ENCODE results near the gene TLCD1.
A peak's percentile ranks its signal among the peaks of the same experiment; 100 is the strongest.

The TLCD1 gene

DNA sequence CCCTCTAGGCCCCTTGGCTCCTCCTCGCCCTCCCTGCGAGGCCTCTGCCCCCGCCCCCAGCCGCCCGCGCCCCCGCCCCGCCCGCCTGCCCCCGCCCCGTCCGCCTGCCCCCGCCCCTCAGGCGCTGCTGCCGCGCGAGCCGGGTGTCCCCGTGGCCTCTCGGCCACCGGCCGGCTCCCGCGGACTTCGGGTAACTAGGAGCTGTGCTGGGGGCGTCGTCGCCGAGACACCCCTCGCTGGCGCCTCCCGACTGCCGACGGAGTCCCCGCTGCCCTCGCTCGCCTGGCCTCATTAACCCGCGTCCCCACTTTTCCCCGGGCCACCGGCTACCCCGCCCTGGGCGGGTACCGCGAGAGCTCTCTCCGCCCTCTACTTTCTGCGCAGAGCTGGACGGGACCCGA lies at the start of gene TLCD1:
Gene TLCD1 (minus strand): TSS at position 8 of the 401 bp plus-strand sequence. CDS start 136 bp downstream, outside the sequence.
- DNase-seq (ENCODE audit: low read depth): no peak

DNA sequence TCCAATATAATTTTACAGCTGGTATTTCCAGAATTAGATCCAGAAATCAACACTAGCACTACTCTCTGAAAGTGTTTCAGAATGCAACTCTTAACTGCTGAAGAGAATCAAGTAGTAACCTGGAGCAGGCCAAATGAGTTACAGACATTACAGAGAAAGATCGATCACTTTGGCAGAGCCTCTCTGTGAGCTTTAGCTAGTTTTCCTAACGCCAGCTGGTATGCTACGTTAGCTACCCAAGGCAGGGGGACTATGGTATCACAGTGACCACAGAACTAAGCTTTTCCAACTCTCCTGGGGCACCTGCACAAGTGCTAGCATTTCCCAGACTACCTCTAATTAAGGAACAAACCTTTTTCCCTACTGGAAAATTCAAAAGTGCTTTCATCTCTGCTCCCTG lies 48.2 kb upstream of the TLCD1 start:
- no peak for DNase-seq (ENCODE audit: low read depth)

DNA sequence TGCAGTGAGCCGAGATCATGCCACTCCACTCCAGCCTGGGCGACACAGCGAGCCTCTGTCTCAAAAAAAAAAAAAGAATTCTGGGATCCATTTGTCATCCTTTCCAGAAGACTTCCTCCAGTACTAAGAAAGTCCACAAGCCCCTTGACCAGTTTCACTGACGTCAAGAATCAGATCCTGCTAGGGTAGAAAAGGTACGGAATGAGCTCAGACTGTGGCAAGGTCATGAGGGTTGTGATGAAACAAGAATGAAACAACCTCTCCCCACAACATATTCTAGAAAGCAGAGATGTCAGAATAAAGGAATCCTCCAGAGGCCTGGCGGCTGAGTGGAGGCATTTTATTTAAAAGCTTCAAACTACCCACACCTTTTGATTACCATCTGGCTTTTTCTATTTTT lies 47.7 kb upstream of the TLCD1 start:
- DNase-seq (ENCODE audit: low read depth): no peak

DNA sequence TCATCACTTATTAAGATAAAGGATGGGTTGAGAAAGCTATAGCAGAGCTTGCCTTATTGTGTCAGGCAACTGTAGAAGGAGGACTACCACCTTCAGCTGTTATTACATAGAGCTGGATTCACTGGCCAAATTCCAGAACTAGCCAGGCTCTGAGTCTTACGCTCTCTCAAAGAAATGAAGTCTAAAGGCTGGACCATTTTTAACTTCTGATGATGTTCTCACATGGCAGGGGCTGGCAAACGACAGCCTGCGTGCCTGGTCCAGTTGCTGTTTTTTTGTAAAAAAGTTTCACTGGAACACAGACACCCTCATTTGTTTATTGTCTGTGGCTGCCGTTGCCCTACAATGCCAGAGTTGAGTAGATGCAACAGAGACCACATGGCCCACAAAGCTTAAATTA lies 39.0 kb upstream of the TLCD1 start:
- no peak for DNase-seq (ENCODE audit: low read depth)

GRCh38 chr17:28763804-28764266 lies 37.8 kb upstream of the TLCD1 start:
- DNase-seq (ENCODE audit: low read depth): no peak

GRCh38 chr17:28763137-28763799 lies 37.2 kb upstream of the TLCD1 start:
- DNase-seq (ENCODE audit: low read depth): no peak

DNA sequence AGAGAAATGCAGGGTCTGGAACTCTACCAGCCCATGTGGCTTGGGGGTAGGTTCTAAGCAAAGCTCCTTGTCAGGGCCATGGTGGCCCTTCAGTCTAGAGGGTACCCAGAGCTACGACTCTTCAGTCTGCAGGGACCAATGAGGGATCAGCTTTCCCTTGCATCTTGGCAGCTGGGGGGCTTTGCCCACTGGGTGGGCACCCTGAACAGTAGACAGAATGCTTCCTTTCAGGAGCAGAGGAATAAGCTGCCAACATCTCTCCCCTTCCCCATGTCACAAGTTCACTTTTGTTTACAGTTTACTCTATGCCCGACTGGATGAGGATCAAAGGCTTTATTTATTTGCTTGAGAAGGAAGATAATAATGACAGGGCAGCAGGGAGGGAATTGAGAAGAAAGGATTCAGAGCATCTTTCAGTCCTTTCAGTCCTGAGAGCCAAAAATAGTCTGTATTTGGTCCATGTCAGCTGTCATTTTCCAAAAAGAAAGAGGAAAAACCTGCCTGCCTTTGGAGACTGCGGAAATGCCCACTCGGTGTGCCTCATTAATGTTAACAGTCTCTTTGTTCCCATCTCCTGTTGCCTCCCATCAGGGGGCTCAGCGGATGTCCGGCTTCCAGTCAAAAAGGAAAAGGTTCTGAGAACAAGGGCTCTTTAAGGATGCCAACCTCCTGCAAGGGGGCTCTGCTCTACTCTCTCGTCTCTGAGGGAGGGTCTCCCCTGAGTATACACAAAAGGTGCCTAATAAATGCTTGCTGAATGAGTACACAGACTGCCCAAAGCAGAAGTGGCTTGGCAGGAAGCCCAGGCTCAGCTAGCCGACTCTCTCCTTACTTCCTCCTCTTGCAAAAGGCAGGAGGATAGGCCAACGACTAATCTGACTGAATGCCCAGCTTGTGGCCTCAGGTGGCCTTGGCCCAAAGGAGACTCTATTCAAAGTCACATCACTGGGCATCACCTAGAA lies 34.8 kb upstream of the TLCD1 start:
- DNase-seq (ENCODE audit: low read depth): no peak

GRCh38 chr17:28759256-28759865 lies 33.3 kb upstream of the TLCD1 start:
- no peak for DNase-seq (ENCODE audit: low read depth)

GRCh38 chr17:28758411-28759121 lies 32.5 kb upstream of the TLCD1 start:
- no peak for DNase-seq (ENCODE audit: low read depth)

GRCh38 chr17:28756049-28756804 lies 30.2 kb upstream of the TLCD1 start:
- no peak for DNase-seq (ENCODE audit: low read depth)

DNA sequence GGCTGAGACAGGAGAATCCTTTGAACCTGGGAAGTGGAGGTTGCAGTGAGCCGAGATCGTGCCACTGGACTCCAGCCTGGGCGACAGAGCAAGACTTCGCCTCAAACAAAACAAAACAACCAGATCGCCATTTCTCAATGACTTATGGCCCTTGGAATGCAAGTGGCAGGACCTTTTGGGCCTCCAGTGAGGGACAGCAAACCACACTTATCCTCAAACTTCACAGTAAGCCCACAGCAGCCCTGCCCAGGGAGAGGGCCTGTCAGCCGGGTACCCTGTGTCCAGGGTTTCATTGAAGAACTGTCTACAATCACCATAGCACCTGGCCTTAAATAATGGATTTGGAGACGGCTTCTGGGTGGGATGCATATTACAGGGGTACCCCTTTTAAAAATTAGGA lies 29.5 kb upstream of the TLCD1 start:
- no peak for DNase-seq (ENCODE audit: low read depth)

DNA sequence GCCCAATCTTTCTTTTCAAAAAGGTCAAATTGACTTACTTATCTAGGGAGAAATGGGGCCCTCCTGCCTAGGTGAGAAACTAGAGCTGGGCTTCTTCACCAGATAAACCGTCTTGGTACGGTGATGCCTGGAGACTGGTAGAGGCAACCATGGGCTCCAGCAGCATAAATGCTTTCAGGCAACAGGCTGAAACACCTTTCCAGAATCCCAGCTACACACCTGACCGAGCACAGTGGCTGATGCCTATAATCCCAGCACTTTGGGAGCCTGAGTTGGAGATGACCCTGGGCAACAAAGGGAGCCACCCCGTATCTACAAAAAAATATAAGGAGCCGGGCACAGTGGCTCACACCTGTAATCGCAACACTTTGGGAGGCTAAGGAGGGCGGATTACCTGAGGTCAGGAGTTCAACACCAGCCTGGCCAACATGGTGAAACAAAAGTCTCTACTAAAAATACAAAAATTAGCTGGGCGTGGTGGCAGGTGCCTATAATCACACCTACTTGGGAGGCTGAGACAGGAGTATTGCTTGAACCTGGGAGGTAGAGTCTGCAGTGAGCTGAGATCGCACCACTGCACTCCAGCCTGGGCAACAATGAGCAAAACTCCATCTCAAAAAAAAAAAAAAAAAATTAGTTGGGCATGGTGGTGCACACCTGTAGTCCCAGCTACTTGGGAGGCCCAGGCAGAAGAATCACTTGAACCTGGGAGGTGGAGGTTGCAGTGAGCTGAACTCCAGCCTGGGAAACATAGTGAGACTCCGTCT lies 25.8 kb upstream of the TLCD1 start:
- no peak for DNase-seq (ENCODE audit: low read depth)

- peak; percentile 84 for DNase-seq (ENCODE audit: low read depth)
Measured at GRCh38 chr17:28750178-28751047, 24.4 kb upstream of the TLCD1 start.

- no peak for DNase-seq (ENCODE audit: low read depth)
Measured at GRCh38 chr17:28749516-28750177, 23.6 kb upstream of the TLCD1 start.

DNA sequence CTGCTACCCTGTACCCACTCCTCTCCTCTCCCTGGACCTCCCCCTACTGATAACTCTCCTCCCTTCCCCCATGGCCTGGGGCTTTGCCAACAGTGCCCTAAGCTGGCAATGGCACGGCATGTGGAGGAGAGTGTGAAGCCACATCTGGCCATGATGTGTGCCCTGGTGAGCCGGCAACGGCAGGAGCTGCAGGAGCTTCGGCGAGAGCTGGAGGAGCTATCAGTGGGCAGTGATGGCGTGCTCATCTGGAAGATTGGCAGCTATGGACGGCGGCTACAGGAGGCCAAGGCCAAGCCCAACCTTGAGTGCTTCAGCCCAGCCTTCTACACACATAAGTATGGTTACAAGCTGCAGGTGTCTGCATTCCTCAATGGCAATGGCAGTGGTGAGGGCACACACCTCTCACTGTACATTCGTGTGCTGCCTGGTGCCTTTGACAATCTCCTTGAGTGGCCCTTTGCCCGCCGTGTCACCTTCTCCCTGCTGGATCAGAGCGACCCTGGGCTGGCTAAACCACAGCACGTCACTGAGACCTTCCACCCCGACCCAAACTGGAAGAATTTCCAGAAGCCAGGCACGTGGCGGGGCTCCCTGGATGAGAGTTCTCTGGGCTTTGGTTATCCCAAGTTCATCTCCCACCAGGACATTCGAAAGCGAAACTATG lies 23.0 kb upstream of the TLCD1 start:
- DNase-seq (ENCODE audit: low read depth): no peak

DNA sequence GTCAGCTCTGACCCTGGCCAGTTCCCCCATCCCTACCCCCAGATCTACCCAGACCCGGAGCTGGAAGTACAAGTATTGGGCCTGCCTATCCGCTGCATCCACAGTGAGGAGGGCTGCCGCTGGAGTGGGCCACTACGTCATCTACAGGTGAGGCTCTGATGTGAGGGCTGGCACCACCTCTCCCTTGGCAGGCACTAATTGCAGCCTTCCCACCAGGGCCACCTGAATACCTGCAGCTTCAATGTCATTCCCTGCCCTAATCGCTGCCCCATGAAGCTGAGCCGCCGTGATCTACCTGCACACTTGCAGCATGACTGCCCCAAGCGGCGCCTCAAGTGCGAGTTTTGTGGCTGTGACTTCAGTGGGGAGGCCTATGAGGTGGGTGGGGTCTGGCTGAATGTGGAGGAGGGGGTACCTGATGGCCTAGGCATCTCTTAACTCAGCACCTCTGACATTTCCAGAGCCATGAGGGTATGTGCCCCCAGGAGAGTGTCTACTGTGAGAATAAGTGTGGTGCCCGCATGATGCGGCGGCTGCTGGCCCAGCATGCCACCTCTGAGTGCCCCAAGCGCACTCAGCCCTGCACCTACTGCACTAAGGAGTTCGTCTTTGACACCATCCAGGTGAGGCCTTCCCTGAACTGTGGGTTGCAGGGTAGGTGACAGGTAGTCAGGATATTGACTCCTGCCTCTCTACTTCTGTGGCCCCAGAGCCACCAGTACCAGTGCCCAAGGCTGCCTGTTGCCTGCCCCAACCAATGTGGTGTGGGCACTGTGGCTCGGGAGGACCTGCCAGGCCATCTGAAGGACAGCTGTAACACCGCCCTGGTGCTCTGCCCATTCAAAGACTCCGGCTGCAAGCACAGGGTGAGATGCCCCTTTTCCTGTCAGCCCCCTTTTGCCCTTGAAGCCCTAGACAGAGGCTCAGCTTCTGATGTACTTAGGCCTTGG lies 22.0 kb upstream of the TLCD1 start:
- DNase-seq (ENCODE audit: low read depth): no peak

DNA sequence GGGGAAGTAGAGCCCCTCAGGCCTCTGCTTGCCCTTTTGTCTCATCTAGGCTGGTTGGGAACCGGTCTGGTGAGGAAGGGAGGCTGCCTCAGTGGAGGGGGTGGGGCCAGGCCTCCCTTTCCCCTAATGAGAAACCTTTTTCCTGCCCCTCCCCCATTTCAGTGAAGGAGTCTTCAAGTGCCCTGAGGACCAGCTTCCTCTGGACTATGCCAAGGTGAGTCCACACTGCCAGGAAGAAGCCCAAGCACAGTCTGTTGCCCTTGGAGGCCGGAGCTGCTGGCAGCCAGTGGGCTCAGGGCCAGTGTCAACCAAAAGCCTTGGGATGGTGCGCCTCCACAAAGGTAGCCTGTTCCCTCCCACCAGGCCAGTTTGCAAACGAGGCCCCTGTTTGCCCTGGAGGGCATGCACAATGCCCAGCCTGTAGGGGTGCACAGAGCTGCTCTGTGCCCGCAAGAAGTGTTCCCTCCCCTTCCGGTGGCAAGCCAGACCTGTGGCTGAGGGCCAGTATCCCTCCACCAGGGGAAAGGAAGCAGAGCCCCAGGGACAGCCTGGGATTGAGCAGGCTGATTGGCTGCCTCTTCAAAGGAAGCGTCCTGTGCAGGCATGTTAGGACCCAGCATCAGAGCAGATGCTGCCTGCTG lies 21.1 kb upstream of the TLCD1 start:
- no peak for DNase-seq (ENCODE audit: low read depth)

Measured in CMK (cell line).